Measurements from ENCODE around the gene SLC17A3. TPM values are rescaled to one million over a fixed set of nuclear protein-coding genes. Genes with fewer than 3 reads are reported as not detected.

Gene SLC17A3
- total and polyA plus RNA-seq, 12 donors = not detected

- intact Hi-C loops (cut with DNase I) = no loop called here
- Histone ChIP-seq H3K4me1 (no peaks in the 10 kb centered on the region), H3K36me3 (no peaks in the 10 kb centered on the region), H3K27me3 (peaks cover 0 to 6% (median 0%) of the 10 kb centered on the region in 7 donors), H3K4me3 (no peak overlapping the region), H3K9me3 (no peaks in the 10 kb centered on the region), H3K27ac (no peak overlapping the region)
- TF ChIP-seq CTCF (IDR thresholded peaks at IDR 0.05) = no peak
- 94 to 98% methylated on average over 1 of the region's 1 CpG for WGBS, 2 donors
- DNase-seq (no peak), ATAC-seq (no peak)
These were observed 31.5 kb downstream of the SLC17A3 start for GRCh38 chr6:25842526-25842925.

- Histone ChIP-seq H3K27me3 (peaks cover 0 to 12% (median 0%) of the 10 kb centered on the region in 7 donors), H3K4me3 (peak overlapping the region in 1 of 10 donors; percentile 6), H3K36me3 (no peaks in the 10 kb centered on the region), H3K9me3 (no peaks in the 10 kb centered on the region), H3K27ac (peak overlapping the region in 3 of 10 donors; percentile 7 to 52 (median 13)), H3K4me1 (peaks cover 0 to 11% (median 0%) of the 10 kb centered on the region in 9 donors)
- DNase-seq (peak; percentile 8 to 14), ATAC-seq (peak in 5 of 8 donors; percentile 49 to 67 (median 62))
- TF ChIP-seq CTCF (IDR thresholded peaks at IDR 0.05) = no peak
- intact Hi-C loops (cut with DNase I) = loop anchor here in 1 of 10 donors (5.0 kb wide), 1 partner anchor 58 kb away; no protein-coding TSS in a partner anchor
- 31 to 46% methylated on average over 8 of the region's 8 CpGs for WGBS, 2 donors
These were observed 38.4 kb downstream of the SLC17A3 start for GRCh38 chr6:25835442-25836283.

GRCh38 chr6:25834950-25835349 lies 39.1 kb downstream of the SLC17A3 start:
- no peak for TF ChIP-seq CTCF (IDR thresholded peaks at IDR 0.05)
- intact Hi-C loops (cut with DNase I) = loop anchor here in 1 of 10 donors (5.0 kb wide), 1 partner anchor 58 kb away; no protein-coding TSS in a partner anchor
- no peak for DNase-seq
- 26 to 52% methylated on average over 1 of the region's 1 CpG for WGBS, 2 donors
- peak in 4 of 8 donors; percentile 42 to 81 (median 54) for ATAC-seq
- Histone ChIP-seq H3K4me3 (no peak overlapping the region), H3K27ac (peak overlapping the region in 2 of 10 donors; percentile 7 to 52), H3K36me3 (no peaks in the 10 kb centered on the region), H3K9me3 (no peaks in the 10 kb centered on the region), H3K27me3 (peaks cover 0 to 16% (median 0%) of the 10 kb centered on the region in 7 donors), H3K4me1 (peaks cover 0 to 11% (median 0%) of the 10 kb centered on the region in 9 donors)

- ATAC-seq = no peak
- H3K36me3 ChIP-seq = no peaks in the 10 kb centered on the region
- intact Hi-C loops (cut with DNase I) = no loop called here
These were observed 40.9 kb downstream of the SLC17A3 start for GRCh38 chr6:25833136-25833535.

More at GRCh38 chr6:25833136-25833535, 40.9 kb downstream of the SLC17A3 start:
- Histone ChIP-seq H3K9me3 (no peaks in the 10 kb centered on the region), H3K27ac (no peak overlapping the region), H3K27me3 (peaks cover 0 to 16% (median 0%) of the 10 kb centered on the region in 7 donors), H3K4me3 (no peak overlapping the region), H3K4me1 (peaks cover 0 to 11% (median 0%) of the 10 kb centered on the region in 9 donors)
- no peak for DNase-seq
- TF ChIP-seq CTCF (IDR thresholded peaks at IDR 0.05) = no peak

Data from heart right ventricle (tissue), 16 donors.